Naive B cell (primary cell): Measurements from ENCODE around the gene IFNA7. TPM values are rescaled to one million over a fixed set of nuclear protein-coding genes. Genes with fewer than 3 reads are reported as not detected.

Source experiments
- ATAC-seq, 2 donors: fragments of 150-1000 bp; cut with Tn5 transposase; 2 replicates each; pipeline ENCODE4 v1.10.0; 2021; ENCODE audit warnings: low read depth in 2 of 2, mild to moderate bottlenecking in 2 of 2, moderate library complexity in 2 of 2
- DNase-seq: peaks from one replicate; pipeline ENCODE4 v3.0.0; 2022
- H3K27ac Mint-ChIP-seq, 6 donors: one replicate each; pipeline ENCODE4 v1.8.0; 2020 to 2022; ENCODE audit warnings: mild to moderate bottlenecking in 6 of 6, mixed read lengths in 6 of 6, moderate library complexity in 5 of 6, inconsistent platforms in 2 of 6
- H3K27me3 Mint-ChIP-seq, 3 donors: one replicate each; pipeline ENCODE4 v1.8.0; 2021 to 2022; ENCODE audit warnings: mixed read lengths in 3 of 3, mild to moderate bottlenecking in 1 of 3
- H3K36me3 Mint-ChIP-seq, 2 donors: one replicate each; pipeline ENCODE4 v1.8.0; 2020 to 2022; ENCODE audit warnings: mixed read lengths in 2 of 2, inconsistent platforms in 1 of 2, mild to moderate bottlenecking in 1 of 2
- H3K4me1 Mint-ChIP-seq, 3 donors: one replicate each; pipeline ENCODE4 v1.8.0; 2020 to 2022; ENCODE audit warnings: mixed read lengths in 3 of 3, inconsistent platforms in 1 of 3, mild to moderate bottlenecking in 1 of 3, moderate library complexity in 1 of 3
- H3K4me3 Mint-ChIP-seq, 8 donors: one replicate each; pipeline ENCODE4 v1.8.0; 2020 to 2022; ENCODE audit warnings: mild to moderate bottlenecking in 8 of 8, mixed read lengths in 8 of 8, moderate library complexity in 8 of 8, inconsistent platforms in 2 of 8
- H3K9me3 Mint-ChIP-seq, 7 donors: one replicate each; pipeline ENCODE4 v1.8.0; 2020 to 2022; ENCODE audit warnings: mixed read lengths in 7 of 7, mild to moderate bottlenecking in 5 of 7, inconsistent platforms in 2 of 7, moderate library complexity in 1 of 7
- polyA plus RNA-seq, 6 donors: library from polyadenylated mRNA; unstranded; fragments of 300-500 nt; fragmentation: Illumina TruSeq; gene quantifications; one replicate each; pipeline ENCODE4 v1.2.3, GENCODE V29; 2021; ENCODE audit warnings: low read depth in 6 of 6

IFNA7 gene
- polyA plus RNA-seq, 6 donors from 2014 or later, result not detected

- Mint-ChIP-seq H3K27ac (no peak overlapping the region), H3K9me3 (peaks cover 0 to 6% (median 0%) of the 10 kb centered on the region in 7 donors), H3K4me3 (no peak overlapping the region), H3K27me3 (no peaks in the 10 kb centered on the region), H3K4me1 (peaks cover 5 to 8% (median 7%) of the 10 kb centered on the region in 3 donors), H3K36me3 (no peaks in the 10 kb centered on the region)
- DNase-seq (no peak), ATAC-seq (no peak)
Measured at GRCh38 chr9:21160178-21160577, 41.8 kb downstream of the IFNA7 start.

GRCh38 chr9:21155501-21155900, 46.5 kb downstream of the IFNA7 start:
- ATAC-seq (no peak), DNase-seq (no peak)
- Mint-ChIP-seq H3K27ac (no peak overlapping the region), H3K4me3 (no peak overlapping the region), H3K36me3 (no peaks in the 10 kb centered on the region), H3K9me3 (peaks cover 0 to 6% (median 0%) of the 10 kb centered on the region in 7 donors), H3K27me3 (no peaks in the 10 kb centered on the region), H3K4me1 (peaks cover 5 to 8% (median 7%) of the 10 kb centered on the region in 3 donors)

- Mint-ChIP-seq H3K27me3 (no peaks in the 10 kb centered on the region), H3K4me1 (peaks cover 0 to 2% (median 0%) of the 10 kb centered on the region in 3 donors), H3K4me3 (no peak overlapping the region), H3K9me3 (peaks cover 0 to 7% (median 2%) of the 10 kb centered on the region in 7 donors), H3K36me3 (peaks cover 0 to 2% of the 10 kb centered on the region in 2 donors), H3K27ac (no peak overlapping the region)
- ATAC-seq (no peak), DNase-seq (no peak)
Measured at GRCh38 chr9:21154018-21154608, 47.9 kb downstream of the IFNA7 start.

- H3K9me3 Mint-ChIP-seq, result peaks cover 0 to 13% (median 8%) of the 10 kb centered on the region in 7 donors
- peaks cover 0 to 8% of the 10 kb centered on the region in 2 donors for H3K36me3 Mint-ChIP-seq
- no peak for DNase-seq
- no peak overlapping the region for H3K27ac Mint-ChIP-seq
- no peak for ATAC-seq
- no peak overlapping the region for H3K4me3 Mint-ChIP-seq
- H3K4me1 Mint-ChIP-seq, result no peaks in the 10 kb centered on the region
- no peaks in the 10 kb centered on the region for H3K27me3 Mint-ChIP-seq
Measured at GRCh38 chr9:21153336-21154017, 48.5 kb downstream of the IFNA7 start.

Other genes starting within 250 kb of the IFNA7 start
- gene HACD4, start 170.6 kb downstream of the IFNA7 start, polyA plus RNA-seq, result 1 to 10 TPM; 1.2 to 8.1 (median 7.3) TPM
- gene IFNB1, start 124.3 kb downstream of the IFNA7 start, polyA plus RNA-seq, result not detected
- gene IFNW1, start 60.4 kb downstream of the IFNA7 start, polyA plus RNA-seq, result not detected
- not detected for gene IFNA21, start 35.5 kb downstream of the IFNA7 start, polyA plus RNA-seq
- gene IFNA4, start 14.6 kb downstream of the IFNA7 start, polyA plus RNA-seq, result not detected
- gene IFNA10, start 4.9 kb upstream of the IFNA7 start, polyA plus RNA-seq, result not detected
- gene IFNA16, start 15.1 kb upstream of the IFNA7 start, polyA plus RNA-seq, result not detected
- gene IFNA17, start 26.0 kb upstream of the IFNA7 start, polyA plus RNA-seq, result not detected
- gene IFNA14, start 37.8 kb upstream of the IFNA7 start, polyA plus RNA-seq, result not detected
- gene IFNA5, start 103.1 kb upstream of the IFNA7 start, polyA plus RNA-seq, result not detected
- gene KLHL9, start 133.2 kb upstream of the IFNA7 start, polyA plus RNA-seq, result 10 to 100 TPM in 1 of 6 donors, 1 to 10 TPM in 5; 5.0 to 10.4 (median 6.2) TPM
- not detected for gene IFNA6, start 148.7 kb upstream of the IFNA7 start, polyA plus RNA-seq
- not detected for gene IFNA13, start 165.9 kb upstream of the IFNA7 start, polyA plus RNA-seq
- gene IFNA2, start 183.2 kb upstream of the IFNA7 start, polyA plus RNA-seq, result not detected
- gene IFNA8, start 206.9 kb upstream of the IFNA7 start, polyA plus RNA-seq, result not detected
- not detected for gene IFNA1, start 238.2 kb upstream of the IFNA7 start, polyA plus RNA-seq